Measurements from ENCODE around the gene TSHZ2. TPM values are rescaled to one million over a fixed set of nuclear protein-coding genes. Genes with fewer than 3 reads are reported as not detected.

Gene TSHZ2
- total and polyA plus RNA-seq, 2 donors (not counting 1 experiment from before 2014, with no cell fraction given), result 1.00 to 5.7 TPM

DNA sequence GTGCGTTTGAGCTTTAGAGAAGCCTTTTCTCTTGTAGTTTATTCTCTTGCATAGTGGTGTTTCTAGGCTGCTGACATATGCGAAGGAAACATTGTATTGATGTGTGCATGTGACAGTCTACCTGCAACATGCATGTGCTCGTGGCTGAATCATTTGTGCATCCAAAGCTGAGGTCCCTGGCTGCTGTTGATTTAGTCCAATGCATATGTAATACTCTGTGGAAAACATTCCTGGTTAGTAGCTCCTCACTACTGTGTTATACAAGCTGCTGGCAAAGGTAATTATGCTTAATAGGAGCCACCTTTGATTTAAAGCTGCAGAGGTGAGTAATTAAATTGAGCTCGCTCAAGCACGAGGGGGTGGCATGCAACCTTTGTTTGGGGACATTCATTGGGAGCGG, 24.5 kb downstream of the TSHZ2 start:
- intact Hi-C loops (cut with micrococcal nuclease), result no loop called here
- no peak for ATAC-seq (ENCODE audit: low read depth)
- H3K27me3 ChIP-seq (replicated peaks in 1 of 4; ENCODE audit: control extremely low read depth in 1 of 4, control insufficient read depth in 3 of 4, insufficient read depth in 4 of 4, low read length in 3 of 4), result no peaks in the 10 kb centered on the region
- Mint-ChIP-seq H3K9me3 (ENCODE audit: insufficient read depth) (no peaks in the 10 kb centered on the region), H3K27ac (no peak overlapping the region), H3K27me3 (peaks cover 6% of the 10 kb centered on the region), H3K4me1 (peaks cover 14% of the 10 kb centered on the region), H3K4me3 (no peak overlapping the region)
- no peak overlapping the region for H3K4me2 ChIP-seq (replicated peaks; ENCODE audit: low read depth, low read length, poor library complexity, severe bottlenecking)
- H3K27ac ChIP-seq (ENCODE audit: low read length in 2 of 2), result no peak overlapping the region
- DNase-seq, result no peak
- ChIA-PET CTCF (no interaction called here), POLR2A (no interaction called here)
- H4K20me1 ChIP-seq (ENCODE audit: control insufficient read depth, insufficient read depth, low read length, poor library complexity, severe bottlenecking), result no peaks in the 10 kb centered on the region
- H3K79me2 ChIP-seq (ENCODE audit: control insufficient read depth, insufficient read depth, low read length), result no peaks in the 10 kb centered on the region
- WGBS (ENCODE audit: insufficient coverage), result 87% methylated on average over 5 of the region's 6 CpGs
- no peaks in the 10 kb centered on the region for H3K9me3 ChIP-seq (ENCODE audit: control extremely low read depth in 1 of 3, control insufficient read depth in 2 of 3, insufficient read depth in 1 of 3, low read length in 2 of 3)
- H2AFZ ChIP-seq (ENCODE audit: insufficient read depth, low read depth, low read length, poor library complexity, severe bottlenecking), result no peak overlapping the region
- H3K4me1 ChIP-seq (ENCODE audit: control insufficient read depth in 2 of 2, insufficient read depth in 2 of 2, low read length in 2 of 2), result peaks cover 7 to 10% of the 10 kb centered on the region in 2 donors
- H3K4me3 ChIP-seq (ENCODE audit: control extremely low read depth in 1 of 5, extremely low read depth in 1 of 5, insufficient read depth in 1 of 5, low read depth in 2 of 5, low read length in 4 of 5), result no peak overlapping the region
- no peak overlapping the region for H3K9ac ChIP-seq (ENCODE audit: low read length)
- TF ChIP-seq EZH2 (IDR thresholded peaks at IDR 0.05; ENCODE audit: borderline replicate concordance, insufficient read depth, low read depth, low read length, poor library complexity, severe bottlenecking), result no peak
- TF ChIP-seq, protein P1, sequence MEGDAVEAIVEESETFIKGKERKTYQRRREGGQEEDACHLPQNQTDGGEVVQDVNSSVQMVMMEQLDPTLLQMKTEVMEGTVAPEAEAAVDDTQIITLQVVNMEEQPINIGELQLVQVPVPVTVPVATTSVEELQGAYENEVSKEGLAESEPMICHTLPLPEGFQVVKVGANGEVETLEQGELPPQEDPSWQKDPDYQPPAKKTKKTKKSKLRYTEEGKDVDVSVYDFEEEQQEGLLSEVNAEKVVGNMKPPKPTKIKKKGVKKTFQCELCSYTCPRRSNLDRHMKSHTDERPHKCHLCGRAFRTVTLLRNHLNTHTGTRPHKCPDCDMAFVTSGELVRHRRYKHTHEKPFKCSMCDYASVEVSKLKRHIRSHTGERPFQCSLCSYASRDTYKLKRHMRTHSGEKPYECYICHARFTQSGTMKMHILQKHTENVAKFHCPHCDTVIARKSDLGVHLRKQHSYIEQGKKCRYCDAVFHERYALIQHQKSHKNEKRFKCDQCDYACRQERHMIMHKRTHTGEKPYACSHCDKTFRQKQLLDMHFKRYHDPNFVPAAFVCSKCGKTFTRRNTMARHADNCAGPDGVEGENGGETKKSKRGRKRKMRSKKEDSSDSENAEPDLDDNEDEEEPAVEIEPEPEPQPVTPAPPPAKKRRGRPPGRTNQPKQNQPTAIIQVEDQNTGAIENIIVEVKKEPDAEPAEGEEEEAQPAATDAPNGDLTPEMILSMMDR (IDR thresholded peaks at IDR 0.05), result no peak
- no peaks in the 10 kb centered on the region for H3K36me3 ChIP-seq (replicated peaks in 1 of 2; ENCODE audit: control extremely low read depth in 1 of 2, control insufficient read depth in 1 of 2, extremely low read depth in 1 of 2, insufficient read depth in 2 of 2, low read length in 1 of 2)

DNA sequence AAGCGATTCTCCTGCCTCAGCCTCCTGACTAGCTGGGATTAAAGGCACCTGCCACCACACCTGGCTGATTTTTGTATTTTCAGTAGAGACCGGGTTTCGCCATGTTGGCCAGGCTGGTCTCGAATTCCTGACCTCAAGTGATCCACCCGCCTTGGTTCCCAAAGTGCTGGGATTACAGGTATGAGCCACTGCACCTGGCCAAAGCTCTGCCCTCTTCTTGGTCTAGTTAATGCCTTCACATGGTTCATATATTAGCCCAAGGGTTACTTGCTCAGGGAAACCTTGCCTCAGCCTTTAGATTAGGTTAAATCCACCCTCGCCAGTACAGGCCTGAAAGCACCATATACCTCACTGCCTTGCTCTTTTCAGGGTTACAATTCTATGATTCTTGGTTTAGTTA, 26.1 kb downstream of the TSHZ2 start:
- no peaks in the 10 kb centered on the region for H3K9me3 Mint-ChIP-seq (ENCODE audit: insufficient read depth)
- Histone ChIP-seq H2AFZ (ENCODE audit: insufficient read depth, low read depth, low read length, poor library complexity, severe bottlenecking) (no peak overlapping the region), H3K4me3 (ENCODE audit: control extremely low read depth in 1 of 5, extremely low read depth in 1 of 5, insufficient read depth in 1 of 5, low read depth in 2 of 5, low read length in 4 of 5) (no peak overlapping the region), H3K36me3 (replicated peaks in 1 of 2; ENCODE audit: control extremely low read depth in 1 of 2, control insufficient read depth in 1 of 2, extremely low read depth in 1 of 2, insufficient read depth in 2 of 2, low read length in 1 of 2) (no peaks in the 10 kb centered on the region), H3K79me2 (ENCODE audit: control insufficient read depth, insufficient read depth, low read length) (no peaks in the 10 kb centered on the region), H4K20me1 (ENCODE audit: control insufficient read depth, insufficient read depth, low read length, poor library complexity, severe bottlenecking) (no peaks in the 10 kb centered on the region), H3K9me3 (ENCODE audit: control extremely low read depth in 1 of 3, control insufficient read depth in 2 of 3, insufficient read depth in 1 of 3, low read length in 2 of 3) (no peaks in the 10 kb centered on the region), H3K27ac (ENCODE audit: low read length in 2 of 2) (no peak overlapping the region), H3K9ac (ENCODE audit: low read length) (no peak overlapping the region), H3K4me2 (replicated peaks; ENCODE audit: low read depth, low read length, poor library complexity, severe bottlenecking) (no peak overlapping the region), H3K4me1 (ENCODE audit: control insufficient read depth in 2 of 2, insufficient read depth in 2 of 2, low read length in 2 of 2) (peaks cover 16 to 25% of the 10 kb centered on the region in 2 donors), H3K27me3 (replicated peaks in 1 of 4; ENCODE audit: control extremely low read depth in 1 of 4, control insufficient read depth in 3 of 4, insufficient read depth in 4 of 4, low read length in 3 of 4) (no peaks in the 10 kb centered on the region)
- TF ChIP-seq, protein P1 (IDR thresholded peaks at IDR 0.05), result no peak
- TF ChIP-seq EZH2 (IDR thresholded peaks at IDR 0.05; ENCODE audit: borderline replicate concordance, insufficient read depth, low read depth, low read length, poor library complexity, severe bottlenecking), result no peak
- CTCF ChIA-PET, result no interaction called here
- no peak for ATAC-seq (ENCODE audit: low read depth)
- H3K27me3 Mint-ChIP-seq, result peaks cover 6% of the 10 kb centered on the region
- H3K4me3 Mint-ChIP-seq, result no peak overlapping the region
- no peak overlapping the region for H3K27ac Mint-ChIP-seq
- intact Hi-C loops (cut with micrococcal nuclease), result no loop called here
- POLR2A ChIA-PET, result no interaction called here
- no peak for DNase-seq
- 97% methylated on average over 5 of the region's 6 CpGs for WGBS (ENCODE audit: insufficient coverage)
- peaks cover 22% of the 10 kb centered on the region for H3K4me1 Mint-ChIP-seq
